GM12878 (cell line): ENCODE data around the gene NRXN3. TPM values are rescaled to one million over a fixed set of nuclear protein-coding genes. Genes with fewer than 3 reads are reported as not detected.

Experiments
- ATAC-seq: fragments of 200-7000 bp; cut with Tn5 transposase; 3 replicates; pipeline ENCODE4 v1.9.1; 2020; ENCODE audit warnings: mild to moderate bottlenecking, moderate library complexity
- BruUV-seq: library from RNA; stranded (reverse); fragments of 400-500 nt; replicated peaks from 2 replicates; lab custom pipeline; 2021; lab: Mats Ljungman, UMichigan
- CTCF ChIA-PET: fragments of 300-600 bp; sonication (Branson Sonifier 250); formaldehyde crosslinking; extraction: SDS; loops from one replicate; lab custom pipeline; 2021; ENCODE audit warnings: inconsistent platforms; lab: Yijun Ruan, JAX
- POLR2A ChIA-PET: fragments of 350-600 bp; formaldehyde crosslinking; extraction: SDS; loops from one replicate; lab custom pipeline; 2021; ENCODE audit warnings: inconsistent platforms; lab: Charles Lee
- RAD21 ChIA-PET: fragments of 300-600 bp; sonication (Branson Sonifier 250); formaldehyde crosslinking; loops from one replicate; lab custom pipeline; 2023; ENCODE audit warnings: antibody characterized with exemption; ENCODE audit not compliant: unreplicated experiment; lab: Charles Lee
- SMC1A ChIA-PET: fragments of 300-600 bp; sonication (Branson Sonifier 250); formaldehyde crosslinking; loops from one replicate; lab custom pipeline; 2023; ENCODE audit not compliant: unreplicated experiment, uncharacterized antibody; lab: Charles Lee
- DNase-seq: peaks from one replicate; pipeline ENCODE4 v3.0.0-alpha.2; 2011; ENCODE audit warnings: low read depth, low spot score
- FAIRE-seq: peaks from 3 replicates; lab custom pipeline; 2011; peaks lifted over from hg19 to GRCh38; lab: Jason Lieb, UNC
- H2AFZ ChIP-seq: 2 replicates; pipeline ENCODE4 v1.6.0; 2011; ENCODE audit warnings: low read depth, low read length, control low read depth; ENCODE audit not compliant: control insufficient read depth
- H3K27ac ChIP-seq: 2 replicates; pipeline ENCODE4 v1.5.1; 2011; ENCODE audit warnings: control low read depth; ENCODE audit not compliant: control insufficient read depth, insufficient read depth
- H3K27me3 ChIP-seq, 2 experiments: replicated peaks in 1 of 2; 2 replicates each; pipeline versions ENCODE4 v1.6.0 to v1.6.1; 2011; ENCODE audit warnings: low read length in 1 of 2; ENCODE audit not compliant: control insufficient read depth in 2 of 2, insufficient read depth in 2 of 2
- H3K36me3 ChIP-seq, 2 experiments: 2 replicates each; pipeline ENCODE4 v1.5.1; 2011; ENCODE audit warnings: low read length in 1 of 2; ENCODE audit not compliant: control insufficient read depth in 2 of 2, insufficient read depth in 2 of 2
- H3K4me1 ChIP-seq: 2 replicates; pipeline ENCODE4 v1.6.1; 2011; ENCODE audit warnings: mild to moderate bottlenecking, low read length, moderate library complexity, mixed read lengths; ENCODE audit not compliant: control insufficient read depth, insufficient read depth
- H3K4me2 ChIP-seq: 2 replicates; pipeline ENCODE4 v1.6.0; 2011; ENCODE audit warnings: control low read depth; ENCODE audit not compliant: control insufficient read depth, insufficient read depth
- H3K4me3 ChIP-seq: fragments of 200-600 bp; sonication (generic); 2 replicates; pipeline ENCODE4 v1.5.1; 2016
- H3K79me2 ChIP-seq: 2 replicates; pipeline ENCODE4 v1.6.0; 2011; ENCODE audit warnings: low read length; ENCODE audit not compliant: control insufficient read depth, insufficient read depth
- H3K9ac ChIP-seq: 2 replicates; pipeline ENCODE4 v1.8.0; 2011; ENCODE audit warnings: low read length, control low read depth, mixed read lengths; ENCODE audit not compliant: control insufficient read depth, insufficient read depth
- H3K9me3 ChIP-seq: replicated peaks from 3 replicates; pipeline ENCODE4 v1.5.1; 2011; ENCODE audit warnings: mild to moderate bottlenecking, low read length; ENCODE audit not compliant: control insufficient read depth, insufficient read depth
- H4K20me1 ChIP-seq: 2 replicates; pipeline ENCODE4 v1.6.0; 2011; ENCODE audit not compliant: control insufficient read depth, insufficient read depth
- BMI1 ChIP-seq: fragments of 450-650 bp; IDR thresholded peaks from 2 replicates; pipeline ENCODE4 v1.6.1; 2016; ENCODE audit warnings: mild to moderate bottlenecking, moderate library complexity, borderline replicate concordance
- CBFB ChIP-seq: IDR thresholded peaks from 2 replicates; pipeline ENCODE4 v1.6.1; 2016; ENCODE audit warnings: antibody characterized with exemption, low read depth
- CHD1 ChIP-seq: IDR thresholded peaks from 2 replicates; pipeline ENCODE4 v1.6.1; 2012; ENCODE audit warnings: low read depth, low read length, improper control_type of control experiment
- CHD4 ChIP-seq: fragments of 200-600 bp; sonication (generic); IDR thresholded peaks from 2 replicates; pipeline ENCODE4 v1.6.1; 2016; ENCODE audit warnings: mild to moderate bottlenecking
- NKRF ChIP-seq: fragments of 450-650 bp; conservative IDR thresholded peaks from 2 replicates; pipeline ENCODE4 v1.6.1; 2017; ENCODE audit warnings: mild to moderate bottlenecking, moderate library complexity
- NR2C1 ChIP-seq: fragments of 450-650 bp; IDR thresholded peaks from 2 replicates; pipeline ENCODE4 v1.6.1; 2017; ENCODE audit warnings: antibody characterized with exemption, mild to moderate bottlenecking, moderate library complexity
- PBX3 ChIP-seq: IDR thresholded peaks from 2 replicates; pipeline ENCODE4 v1.6.1; 2011; ENCODE audit warnings: mild to moderate bottlenecking, low read depth, low read length, moderate library complexity; ENCODE audit not compliant: insufficient replicate concordance
- POLR2AphosphoS5 ChIP-seq: IDR thresholded peaks from 2 replicates; pipeline ENCODE4 v1.6.1; 2011; ENCODE audit warnings: mild to moderate bottlenecking, low read length, inconsistent platforms
- RAD21 ChIP-seq: IDR thresholded peaks from 2 replicates; pipeline ENCODE4 v1.6.1; 2011; ENCODE audit warnings: mild to moderate bottlenecking, low read depth, low read length, moderate library complexity; ENCODE audit not compliant: insufficient read depth
- SP1 ChIP-seq: IDR thresholded peaks from one replicate; pipeline ENCODE4 v1.6.1; 2011; ENCODE audit warnings: low read depth, low read length
- YY1 ChIP-seq: IDR thresholded peaks from 2 replicates; pipeline ENCODE4 v1.6.1; 2011; ENCODE audit warnings: low read depth, mild to moderate bottlenecking, low read length
- ZBED1 ChIP-seq: IDR thresholded peaks from 2 replicates; pipeline ENCODE4 v1.6.1; 2016; ENCODE audit warnings: borderline replicate concordance
- ZNF384 ChIP-seq: IDR thresholded peaks from 2 replicates; pipeline ENCODE4 v1.6.1; 2012; ENCODE audit warnings: low read depth, mild to moderate bottlenecking, low read length, improper control_type of control experiment, borderline replicate concordance
- WGBS: methylation state at CpG from one replicate; pipeline ENCODE4 v1.1.6; 2016; ENCODE audit warnings: low lambda C conversion rate; ENCODE audit not compliant: insufficient replicate concordance, insufficient coverage; ENCODE audit errors: missing lambda C conversion rate; 5-methylcytosine and 5-hydroxymethylcytosine counted together
- in situ Hi-C: fragments of 300-500 bp; cut with MboI; formaldehyde crosslinking; loops from 9 replicates; pipeline ENCODE4 v1.14.3; 2018; ENCODE audit warnings: mixed read lengths
- intact Hi-C: fragments of 100-400 bp; cut with micrococcal nuclease; formaldehyde crosslinking; loops from one replicate; pipeline ENCODE4 v1.14.2; 2022; ENCODE audit not compliant: unreplicated experiment
- polyA plus RNA-seq, 11 experiments: library from polyadenylated mRNA; depleted of rRNA in 4 of 11; unstranded in 6 of 11; stranded (reverse) in 5 of 11; fragments of >200 nt; fragmentation: Nextera tagmentation in 4 of 11; fragmentation: Illumina TruSeq in 1 of 11; extraction: Ambion mirVana in 4 of 11; extraction: Trizol in 1 of 11; gene quantifications; 1 replicate in 1 of 11; 2 replicates in 10 of 11; pipeline versions ENCODE4 v1.2.1 to v1.2.3, GENCODE V29; 2011 to 2016; ENCODE audit warnings: inconsistent platforms in 2 of 11, missing spikeins in 2 of 11, low read depth in 1 of 11
- total RNA-seq, 4 experiments: library from RNA; depleted of rRNA in 3 of 4; stranded (reverse); fragments of >200 nt in 3 of 4; fragmentation: Illumina TruSeq in 1 of 4; extraction: Trizol in 1 of 4; gene quantifications; 2 replicates each; pipeline versions ENCODE4 v1.2.1 to v1.2.3, GENCODE V29; 2013 to 2021
- TF ChIP-seq, protein P1 (sequence below): fragments of 450-650 bp; IDR thresholded peaks from 2 replicates; pipeline ENCODE4 v1.6.1; 2017; ENCODE audit warnings: mild to moderate bottlenecking, moderate library complexity

The NRXN3 gene
- total and polyA plus RNA-seq, 10 of the 15 experiments (the other 5 are each of a cell fraction or from before 2014, with no cell fraction given) = 0.52 to 3.3 (median 1.4) TPM

DNA sequence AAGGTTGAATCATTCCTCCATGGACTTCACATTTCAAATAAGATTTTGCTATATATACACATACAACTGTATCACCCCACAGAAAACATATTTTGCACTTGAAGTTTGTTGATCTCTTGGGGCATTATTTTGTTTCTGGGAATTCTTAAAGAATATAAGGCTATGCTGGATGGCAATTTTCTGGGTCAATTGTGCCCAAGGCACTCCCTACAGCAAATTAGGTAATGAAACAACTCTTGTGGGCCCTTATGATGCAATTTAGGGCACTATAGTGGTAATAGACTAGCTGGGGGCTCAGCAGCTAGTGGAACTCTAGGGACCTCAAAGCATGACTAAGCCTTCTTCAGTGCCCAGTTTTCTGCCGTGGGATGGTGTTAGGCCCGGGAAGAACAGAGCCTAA is 444.4 kb downstream of the NRXN3 start (continued):
- TF ChIP-seq, protein P1, sequence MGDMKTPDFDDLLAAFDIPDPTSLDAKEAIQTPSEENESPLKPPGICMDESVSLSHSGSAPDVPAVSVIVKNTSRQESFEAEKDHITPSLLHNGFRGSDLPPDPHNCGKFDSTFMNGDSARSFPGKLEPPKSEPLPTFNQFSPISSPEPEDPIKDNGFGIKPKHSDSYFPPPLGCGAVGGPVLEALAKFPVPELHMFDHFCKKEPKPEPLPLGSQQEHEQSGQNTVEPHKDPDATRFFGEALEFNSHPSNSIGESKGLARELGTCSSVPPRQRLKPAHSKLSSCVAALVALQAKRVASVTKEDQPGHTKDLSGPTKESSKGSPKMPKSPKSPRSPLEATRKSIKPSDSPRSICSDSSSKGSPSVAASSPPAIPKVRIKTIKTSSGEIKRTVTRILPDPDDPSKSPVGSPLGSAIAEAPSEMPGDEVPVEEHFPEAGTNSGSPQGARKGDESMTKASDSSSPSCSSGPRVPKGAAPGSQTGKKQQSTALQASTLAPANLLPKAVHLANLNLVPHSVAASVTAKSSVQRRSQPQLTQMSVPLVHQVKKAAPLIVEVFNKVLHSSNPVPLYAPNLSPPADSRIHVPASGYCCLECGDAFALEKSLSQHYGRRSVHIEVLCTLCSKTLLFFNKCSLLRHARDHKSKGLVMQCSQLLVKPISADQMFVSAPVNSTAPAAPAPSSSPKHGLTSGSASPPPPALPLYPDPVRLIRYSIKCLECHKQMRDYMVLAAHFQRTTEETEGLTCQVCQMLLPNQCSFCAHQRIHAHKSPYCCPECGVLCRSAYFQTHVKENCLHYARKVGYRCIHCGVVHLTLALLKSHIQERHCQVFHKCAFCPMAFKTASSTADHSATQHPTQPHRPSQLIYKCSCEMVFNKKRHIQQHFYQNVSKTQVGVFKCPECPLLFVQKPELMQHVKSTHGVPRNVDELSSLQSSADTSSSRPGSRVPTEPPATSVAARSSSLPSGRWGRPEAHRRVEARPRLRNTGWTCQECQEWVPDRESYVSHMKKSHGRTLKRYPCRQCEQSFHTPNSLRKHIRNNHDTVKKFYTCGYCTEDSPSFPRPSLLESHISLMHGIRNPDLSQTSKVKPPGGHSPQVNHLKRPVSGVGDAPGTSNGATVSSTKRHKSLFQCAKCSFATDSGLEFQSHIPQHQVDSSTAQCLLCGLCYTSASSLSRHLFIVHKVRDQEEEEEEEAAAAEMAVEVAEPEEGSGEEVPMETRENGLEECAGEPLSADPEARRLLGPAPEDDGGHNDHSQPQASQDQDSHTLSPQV = no peak
- TF ChIP-seq RAD21 = no peak
- no peak for TF ChIP-seq PBX3

GRCh38 chr14:78617735-78618134 is 447.6 kb downstream of the NRXN3 start:
- H3K36me3 ChIP-seq = no peaks in the 10 kb centered on the region
- H3K4me3 ChIP-seq = no peak overlapping the region
- H3K79me2 ChIP-seq = no peaks in the 10 kb centered on the region
- RAD21 ChIA-PET = no interaction called here
- H3K9me3 ChIP-seq = no peaks in the 10 kb centered on the region
- CTCF ChIA-PET = interaction anchor here (1.0 to 1.7 kb wide), 2 partner anchors 11 to 18 kb away, joined by 3 to 4 read pairs; no protein-coding TSS in a partner anchor
- H3K9ac ChIP-seq = no peak overlapping the region
- in situ Hi-C loops (no loop called here), intact Hi-C loops (no loop called here)
- no peak for FAIRE-seq
- no peak for DNase-seq
- H3K4me2 ChIP-seq = no peak overlapping the region
- BruUV-seq = no TSS peak
- no peaks in the 10 kb centered on the region for H3K4me1 ChIP-seq
- H4K20me1 ChIP-seq = no peaks in the 10 kb centered on the region
- H3K27ac ChIP-seq = no peak overlapping the region
- no peak for ATAC-seq
- 67% methylated on average over 5 of the region's 5 CpGs for WGBS
- SMC1A ChIA-PET = no interaction called here
- H3K27me3 ChIP-seq = no peaks in the 10 kb centered on the region
- POLR2A ChIA-PET = no interaction called here
- H2AFZ ChIP-seq = no peak overlapping the region
- TF ChIP-seq ZBED1 (no peak), NR2C1 (no peak), NKRF (no peak), BMI1 (no peak), YY1 (no peak), ZNF384 (no peak), POLR2AphosphoS5 (no peak), CHD4 (no peak), SP1 (no peak), CHD1 (no peak), CBFB (no peak)
